A549 (cell line): Measurements from ENCODE around the gene ASXL3. TPM values are rescaled to one million over a fixed set of nuclear protein-coding genes. Genes with fewer than 3 reads are reported as not detected.

ENCODE experiments used
- ATAC-seq, 2 experiments: fragments of 200-7000 bp in 1 of 2; fragments of >200 bp in 1 of 2; cut with Nextera tagmentation in 1 of 2; cut with Tn5 transposase in 1 of 2; 3 replicates each; pipeline versions ENCODE4 v1.8.0 to v1.9.1; 2018 to 2020; ENCODE audit warnings: mild to moderate bottlenecking in 1 of 2, moderate library complexity in 1 of 2
- CTCF ChIA-PET: fragments of 300-600 bp; sonication (Branson Sonifier 250); formaldehyde crosslinking; extraction: SDS; loops from one replicate; lab custom pipeline; 2021; ENCODE audit warnings: antibody characterized with exemption, inconsistent platforms; lab: Yijun Ruan, JAX
- POLR2A ChIA-PET: fragments of 350-600 bp; formaldehyde crosslinking; extraction: SDS; loops from one replicate; lab custom pipeline; 2021; ENCODE audit warnings: antibody characterized with exemption, inconsistent platforms; lab: Yijun Ruan, JAX
- DNase-seq, 2 experiments: peaks; one replicate each; pipeline versions ENCODE4 v3.0.0 to v3.0.0-alpha.2; 2011 to 2016; ENCODE audit warnings: low read depth in 1 of 2, low spot score in 1 of 2
- FAIRE-seq: peaks from 2 replicates; lab custom pipeline; 2011; peaks lifted over from hg19 to GRCh38; lab: Jason Lieb, UNC
- H3K27ac ChIP-seq, 2 experiments: fragments of >200 bp; sonication (Bioruptor Twin); formaldehyde crosslinking; 3 replicates each; pipeline ENCODE4 v1.5.1; 2016 to 2017
- H3K4me1 ChIP-seq: fragments of >200 bp; sonication (Bioruptor Twin); formaldehyde crosslinking; 3 replicates; pipeline ENCODE4 v1.6.1; 2016
- H3K4me2 ChIP-seq: fragments of >200 bp; sonication (Bioruptor Twin); formaldehyde crosslinking; 3 replicates; pipeline ENCODE4 v1.6.1; 2016
- H3K4me3 ChIP-seq: fragments of >200 bp; sonication (Bioruptor Twin); formaldehyde crosslinking; 3 replicates; pipeline ENCODE4 v1.5.1; 2016
- H3K9me3 ChIP-seq: fragments of >200 bp; sonication (Bioruptor Twin); formaldehyde crosslinking; 3 replicates; pipeline ENCODE4 v1.6.1; 2016
- CTCF ChIP-seq: fragments of >200 bp; sonication (Bioruptor Twin); formaldehyde crosslinking; IDR thresholded peaks from 3 replicates; pipeline ENCODE4 v1.5.1; 2016
- EHMT2 ChIP-seq: fragments of 200-600 bp; sonication (generic); IDR thresholded peaks from 2 replicates; pipeline ENCODE4 v1.6.1; 2016; ENCODE audit warnings: antibody characterized with exemption, low read depth, mild to moderate bottlenecking, moderate library complexity
- HMGXB4 ChIP-seq: fragments of 250-450 bp; sonication (Bioruptor Pico); IDR thresholded peaks from 2 replicates; pipeline ENCODE4 v1.5.0; 2021; ENCODE audit warnings: mild to moderate bottlenecking, moderate library complexity, borderline replicate concordance
- HOXA7 ChIP-seq: fragments of 250-450 bp; sonication (Bioruptor Pico); IDR thresholded peaks from 2 replicates; pipeline ENCODE4 v1.5.0; 2020; ENCODE audit warnings: mild to moderate bottlenecking, moderate library complexity
- JUN ChIP-seq, 2 experiments: fragments of >200 bp; sonication (Bioruptor Twin); formaldehyde crosslinking; IDR thresholded peaks; 2 replicates in 1 of 2; 3 replicates in 1 of 2; pipeline ENCODE4 v1.6.1; 2016 to 2017
- JUNB ChIP-seq: fragments of >200 bp; sonication (Bioruptor Twin); formaldehyde crosslinking; IDR thresholded peaks from 2 replicates; pipeline ENCODE4 v1.6.1; 2016
- MAZ ChIP-seq: fragments of 150-350 bp; IDR thresholded peaks from 2 replicates; pipeline ENCODE4 v1.6.1; 2014; ENCODE audit warnings: antibody characterized with exemption, low read depth, low read length, borderline replicate concordance
- NFE2L2 ChIP-seq: fragments of 150-350 bp; conservative IDR thresholded peaks from 2 replicates; pipeline ENCODE4 v1.6.1; 2014; ENCODE audit warnings: low read length
- NPAS2 ChIP-seq: fragments of 250-450 bp; sonication (Bioruptor Pico); IDR thresholded peaks from 2 replicates; pipeline ENCODE4 v1.8.0; 2022; ENCODE audit warnings: mild to moderate bottlenecking, moderate library complexity, borderline replicate concordance
- NR3C1 ChIP-seq: fragments of >200 bp; sonication (Bioruptor Twin); formaldehyde crosslinking; IDR thresholded peaks from 3 replicates; pipeline ENCODE4 v1.6.1; 2017
- PHF8 ChIP-seq: fragments of 200-600 bp; sonication (generic); IDR thresholded peaks from 2 replicates; pipeline ENCODE4 v1.6.1; 2016; ENCODE audit warnings: low read depth, mild to moderate bottlenecking, antibody characterized with exemption, moderate library complexity, borderline replicate concordance
- RNF2 ChIP-seq: fragments of 200-600 bp; sonication (generic); IDR thresholded peaks from 2 replicates; pipeline ENCODE4 v1.6.1; 2016; ENCODE audit warnings: low read depth, mild to moderate bottlenecking, antibody characterized with exemption, moderate library complexity, borderline replicate concordance
- SMC3 ChIP-seq: fragments of >200 bp; sonication (Bioruptor Twin); formaldehyde crosslinking; IDR thresholded peaks from 3 replicates; pipeline ENCODE4 v1.6.1; 2018; ENCODE audit warnings: inconsistent platforms
- ZFP36 ChIP-seq: fragments of 450-650 bp; IDR thresholded peaks from 2 replicates; pipeline ENCODE4 v1.6.1; 2014; ENCODE audit warnings: borderline replicate concordance; ENCODE audit not compliant: partially characterized antibody
- ZNF302 ChIP-seq: fragments of 250-450 bp; sonication (Bioruptor Pico); IDR thresholded peaks from 2 replicates; pipeline ENCODE4 v1.9.0; 2021; ENCODE audit warnings: inconsistent platforms, mild to moderate bottlenecking, moderate library complexity
- ZSCAN20 ChIP-seq: fragments of 250-450 bp; sonication (Bioruptor Pico); IDR thresholded peaks from 2 replicates; pipeline ENCODE4 v1.8.0; 2022; ENCODE audit warnings: mild to moderate bottlenecking, moderate library complexity
- WGBS: methylation state at CpG from one replicate; pipeline ENCODE4 v1.1.6; 2017; ENCODE audit errors: missing lambda C conversion rate; 5-methylcytosine and 5-hydroxymethylcytosine counted together
- polyA plus RNA-seq, 4 experiments: library from polyadenylated mRNA; depleted of rRNA in 3 of 4; stranded (reverse); fragments of >200 nt; fragmentation: RNase III in 1 of 4; extraction: RNeasy Plus Mini Kit Qiagen cat#74134 plus additional on column Dnase treatment in 1 of 4; gene quantifications; 2 replicates in 3 of 4; 3 replicates in 1 of 4; pipeline ENCODE4 v1.2.3, GENCODE V29; 2011 to 2017

Gene ASXL3
- polyA plus RNA-seq, 2 of the 4 experiments (the other 2 are of a cell fraction): not detected

GRCh38 chr18:33673689-33674088 lies 95.7 kb downstream of the ASXL3 start (continued):
- TF ChIP-seq CTCF (no peak), ZSCAN20 (CRISPR knock-in tag) (no peak), EHMT2 (no peak)

GRCh38 chr18:33676593-33676992 lies 98.6 kb downstream of the ASXL3 start:
- no peak for ATAC-seq
- no peak for TF ChIP-seq HOXA7 (CRISPR knock-in tag)
- Histone ChIP-seq H3K9me3 (no peaks in the 10 kb centered on the region), H3K4me3 (no peak overlapping the region), H3K4me1 (no peaks in the 10 kb centered on the region), H3K4me2 (no peak overlapping the region), H3K27ac (no peak overlapping the region)
- DNase-seq: no peak
- 4% methylated on average over 1 of the region's 1 CpG for WGBS
- CTCF ChIA-PET: no interaction called here
- no peak for FAIRE-seq
- POLR2A ChIA-PET: no interaction called here

GRCh38 chr18:33677891-33678290 lies 99.9 kb downstream of the ASXL3 start:
- POLR2A ChIA-PET: no interaction called here
- H3K4me3 ChIP-seq: no peak overlapping the region
- 0% methylated on average over 2 of the region's 2 CpGs for WGBS
- no peak overlapping the region for H3K27ac ChIP-seq
- DNase-seq (no peak), FAIRE-seq (no peak), ATAC-seq (no peak)
- CTCF ChIA-PET: no interaction called here
- H3K9me3 ChIP-seq: no peaks in the 10 kb centered on the region
- TF ChIP-seq NFE2L2: no peak
- TF ChIP-seq SMC3: no peak
- TF ChIP-seq JUN (IDR thresholded peaks at IDR 0.05): no peak
- TF ChIP-seq HOXA7 (CRISPR knock-in tag): no peak
- TF ChIP-seq NPAS2 (CRISPR knock-in tag): no peak
- TF ChIP-seq PHF8: no peak
- TF ChIP-seq ZNF302 (CRISPR knock-in tag): no peak
- TF ChIP-seq HMGXB4 (CRISPR knock-in tag): no peak
- TF ChIP-seq ZFP36: no peak
- no peak for TF ChIP-seq NR3C1
- TF ChIP-seq RNF2: no peak
- no peak for TF ChIP-seq JUNB
- TF ChIP-seq, all 56 proteins: peak for 0
- H3K4me1 ChIP-seq: no peaks in the 10 kb centered on the region
- H3K4me2 ChIP-seq: no peak overlapping the region

GRCh38 chr18:33682436-33682835 lies 104.4 kb downstream of the ASXL3 start:
- ATAC-seq (no peak), DNase-seq (no peak), FAIRE-seq (no peak)
- H3K4me1 ChIP-seq: no peaks in the 10 kb centered on the region
- no peak overlapping the region for H3K4me2 ChIP-seq
- ChIA-PET POLR2A (no interaction called here), CTCF (no interaction called here)
- no peak overlapping the region for H3K4me3 ChIP-seq
- 60% methylated on average over 6 of the region's 6 CpGs for WGBS
- TF ChIP-seq MAZ: no peak
- TF ChIP-seq SMC3: no peak
- H3K9me3 ChIP-seq: no peaks in the 10 kb centered on the region
- H3K27ac ChIP-seq: no peak overlapping the region
